Activated naive CD4-positive, alpha-beta T cell treated with anti-CD3 and anti-CD28 coated beads, Interleukin-2, amount 50 U/mL, for 72 hours (primary cell): ENCODE measurements around the gene SLA2. TPM values are rescaled to one million over a fixed set of nuclear protein-coding genes. Genes with fewer than 3 reads are reported as not detected.
"Not testable (repeated sequence)": the region's sequence is repeated elsewhere in the genome, so short reads cannot be mapped to it uniquely, and the experiment has no call there.

ENCODE experiments used
- ATAC-seq, 2 donors: fragments of 150-1000 bp; cut with Tn5 transposase; 2 replicates each; pipeline ENCODE4 v1.10.0; 2021; ENCODE audit warnings: mild to moderate bottlenecking in 2 of 2, moderate library complexity in 2 of 2
- DNase-seq, 2 donors: peaks; one replicate each; pipeline ENCODE4 v3.0.0; 2021 to 2022; ENCODE audit warnings: low spot score in 2 of 2
- H3K27ac Mint-ChIP-seq, 2 donors: one replicate each; pipeline ENCODE4 v1.8.0; 2022; ENCODE audit warnings: mild to moderate bottlenecking in 2 of 2, mixed read lengths in 2 of 2
- H3K36me3 Mint-ChIP-seq, 2 donors: one replicate each; pipeline ENCODE4 v1.8.0; 2022; ENCODE audit warnings: mixed read lengths in 2 of 2
- H3K9me3 Mint-ChIP-seq, 2 donors: one replicate each; pipeline ENCODE4 v1.8.0; 2022; ENCODE audit warnings: mixed read lengths in 2 of 2
- total RNA-seq, 2 donors: library from RNA; stranded (reverse); gene quantifications; one replicate each; pipeline ENCODE4 v1.2.3, GENCODE V29; 2022

The SLA2 gene, protein sequence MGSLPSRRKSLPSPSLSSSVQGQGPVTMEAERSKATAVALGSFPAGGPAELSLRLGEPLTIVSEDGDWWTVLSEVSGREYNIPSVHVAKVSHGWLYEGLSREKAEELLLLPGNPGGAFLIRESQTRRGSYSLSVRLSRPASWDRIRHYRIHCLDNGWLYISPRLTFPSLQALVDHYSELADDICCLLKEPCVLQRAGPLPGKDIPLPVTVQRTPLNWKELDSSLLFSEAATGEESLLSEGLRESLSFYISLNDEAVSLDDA
- total RNA-seq = 10 to 100 TPM; 33.7 to 66.8 TPM

DNA sequence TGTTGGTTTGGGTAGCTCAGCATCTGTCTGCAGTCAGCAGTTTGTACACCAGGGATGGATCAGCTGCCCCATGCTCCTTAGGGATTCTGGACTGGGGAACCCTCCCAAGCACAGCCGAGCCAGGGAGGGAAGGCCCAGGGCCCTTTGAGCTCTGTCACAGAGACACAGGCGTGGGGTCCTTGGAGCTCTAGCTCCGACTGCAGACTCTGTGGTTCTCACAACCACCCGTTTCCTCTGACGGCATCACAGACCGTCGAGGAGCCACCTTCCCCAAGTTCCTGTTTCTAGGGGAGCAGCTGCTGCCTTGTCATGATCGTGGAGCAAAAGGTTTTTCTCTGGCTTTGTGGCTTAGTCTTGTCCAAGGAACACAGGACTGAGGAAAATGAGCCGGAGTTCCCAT lies at the start of gene SLA2:
Gene SLA2, minus strand, starts transcription at position 199 of the 400 bp plus-strand sequence. CDS start 4,861 bp downstream, outside the sequence.
- peak within 1 kb of the TSS; percentile 93 to 98 for H3K27ac Mint-ChIP-seq
- ATAC-seq (peak; percentile 57 to 62), DNase-seq (peak; percentile 58 to 75)
- H3K9me3 Mint-ChIP-seq = no peaks in the 10 kb centered on the region
- peaks cover 17 to 39% of the 10 kb centered on the region in 2 donors for H3K36me3 Mint-ChIP-seq

DNA sequence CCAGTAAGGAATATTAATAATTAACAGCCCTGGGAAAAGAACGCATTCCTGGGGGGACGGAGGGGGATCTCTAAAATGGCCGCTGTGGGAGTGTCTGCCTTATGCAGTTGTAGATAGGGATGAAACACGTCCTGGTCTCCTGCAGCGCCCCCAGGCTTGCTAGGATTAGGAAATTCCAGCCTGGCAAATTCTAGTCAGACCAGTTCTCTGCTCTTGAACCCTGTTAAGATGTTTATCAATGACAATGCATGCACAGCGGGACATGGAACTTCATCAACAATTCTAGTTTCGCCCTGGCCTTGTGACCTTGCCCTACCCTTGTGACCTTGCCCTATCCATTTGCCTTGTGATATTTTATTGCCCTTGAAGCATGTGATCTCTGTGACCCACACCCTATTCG lies 49.5 kb upstream of the SLA2 start:
- H3K36me3 Mint-ChIP-seq, H3K9me3 Mint-ChIP-seq, ATAC-seq, DNase-seq, H3K27ac Mint-ChIP-seq: not testable (repeated sequence)

DNA sequence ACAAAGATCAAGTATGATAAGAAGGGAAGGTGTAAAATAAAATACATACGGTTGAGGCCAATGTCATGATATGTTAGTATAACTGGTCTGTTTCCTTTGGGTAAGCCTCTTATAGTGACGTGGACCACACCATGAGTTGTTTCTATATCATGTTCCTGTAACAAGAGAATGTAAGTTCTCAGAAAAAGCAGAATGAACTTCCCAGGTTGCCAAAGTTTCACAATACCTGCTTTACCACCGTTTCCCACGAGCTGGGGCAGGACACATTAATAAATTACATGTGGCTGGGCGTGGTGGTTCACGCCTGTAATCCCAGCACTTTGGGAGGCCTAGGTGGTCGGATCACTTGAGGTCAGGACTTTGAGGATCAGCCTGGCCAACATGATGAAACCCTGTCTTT lies 42.6 kb upstream of the SLA2 start:
- DNase-seq (no peak), ATAC-seq (no peak)
- Mint-ChIP-seq H3K27ac (peak overlapping the region in 1 of 2 donors; percentile 30), H3K36me3 (no peaks in the 10 kb centered on the region), H3K9me3 (no peaks in the 10 kb centered on the region)

DNA sequence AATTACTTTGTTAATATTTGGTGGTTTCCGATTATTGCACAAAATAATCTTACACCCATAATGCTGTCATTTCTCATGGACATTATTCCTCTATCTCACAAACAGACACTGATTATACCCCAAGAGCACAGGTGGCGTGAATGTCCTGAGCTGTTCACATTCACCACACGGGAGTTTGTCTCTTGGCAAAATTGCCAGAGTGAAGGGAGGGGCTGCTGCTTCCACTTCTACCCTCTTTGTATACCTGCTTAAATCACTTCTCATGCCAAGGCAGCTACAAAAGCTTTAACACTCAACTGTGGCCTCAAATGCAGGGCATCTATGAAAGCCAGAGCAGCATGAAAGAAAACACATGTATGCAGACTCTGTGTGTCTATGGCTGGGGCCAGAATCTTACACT lies 41.9 kb upstream of the SLA2 start:
- Mint-ChIP-seq H3K36me3 (no peaks in the 10 kb centered on the region), H3K27ac (no peak overlapping the region), H3K9me3 (no peaks in the 10 kb centered on the region)
- DNase-seq = no peak
- ATAC-seq = no peak

DNA sequence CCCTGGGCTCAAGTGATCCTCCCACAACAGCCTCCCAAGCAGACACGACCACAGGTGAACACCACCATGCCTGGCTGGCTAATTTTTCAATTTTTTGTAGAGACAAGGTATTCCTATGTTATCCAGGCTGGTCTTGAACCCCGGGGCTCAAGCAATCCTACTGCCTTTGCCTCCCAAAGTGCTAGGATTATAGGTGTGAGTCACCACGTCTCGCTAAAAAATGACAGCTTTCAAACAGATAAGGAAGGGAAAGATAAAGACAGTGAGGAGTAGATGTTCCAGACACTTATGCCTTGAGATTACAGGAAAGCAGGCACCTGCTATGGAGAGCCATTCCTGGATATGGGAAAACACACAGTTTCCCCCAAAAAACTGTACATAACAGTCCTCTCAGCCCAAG lies 40.9 kb upstream of the SLA2 start:
- Mint-ChIP-seq H3K9me3 (no peaks in the 10 kb centered on the region), H3K27ac (no peak overlapping the region), H3K36me3 (no peaks in the 10 kb centered on the region)
- ATAC-seq (no peak), DNase-seq (no peak)

DNA sequence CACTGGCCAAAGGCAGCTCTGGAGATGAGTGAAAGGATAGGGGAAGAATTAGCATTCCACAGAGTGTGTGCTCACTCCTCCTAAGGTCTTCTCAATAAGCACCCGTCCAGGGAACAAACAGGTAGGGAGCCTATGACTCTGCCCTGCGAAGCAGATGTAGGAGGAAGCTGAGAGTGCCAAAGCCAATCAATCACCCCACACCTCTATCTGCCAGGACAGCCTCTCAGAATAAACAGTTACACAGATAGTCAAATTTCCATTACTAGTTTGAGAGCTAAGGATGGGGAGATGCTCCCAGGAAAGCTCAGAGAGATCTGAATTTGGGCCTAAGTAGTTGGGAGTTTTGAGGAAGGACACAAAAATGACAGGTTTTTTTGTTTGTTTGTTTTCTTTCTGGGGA lies 40.5 kb upstream of the SLA2 start:
- ATAC-seq (no peak), DNase-seq (no peak)
- no peaks in the 10 kb centered on the region for H3K9me3 Mint-ChIP-seq
- no peaks in the 10 kb centered on the region for H3K36me3 Mint-ChIP-seq
- no peak overlapping the region for H3K27ac Mint-ChIP-seq

DNA sequence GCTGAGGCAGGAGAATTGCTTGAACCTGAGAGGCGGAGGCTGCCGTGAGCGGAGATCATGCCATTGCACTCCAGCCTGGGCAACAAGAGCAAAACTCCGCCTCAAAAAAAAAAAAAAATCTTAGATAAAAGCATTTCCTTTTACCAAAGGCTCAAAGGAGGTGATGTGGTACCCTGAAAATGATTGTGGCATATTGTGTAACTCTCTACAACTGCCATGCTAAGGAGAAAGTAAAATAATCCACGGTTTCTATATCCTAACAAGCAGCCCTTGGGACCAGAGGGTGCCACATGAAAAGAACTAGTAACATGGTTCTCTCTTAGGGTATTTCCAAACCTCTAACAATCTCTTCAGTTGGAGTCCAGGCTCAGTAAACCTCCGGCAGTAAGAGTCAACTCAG lies 38.8 kb upstream of the SLA2 start:
- Mint-ChIP-seq H3K36me3 (no peaks in the 10 kb centered on the region), H3K27ac (no peak overlapping the region), H3K9me3 (no peaks in the 10 kb centered on the region)
- ATAC-seq = no peak
- no peak for DNase-seq

DNA sequence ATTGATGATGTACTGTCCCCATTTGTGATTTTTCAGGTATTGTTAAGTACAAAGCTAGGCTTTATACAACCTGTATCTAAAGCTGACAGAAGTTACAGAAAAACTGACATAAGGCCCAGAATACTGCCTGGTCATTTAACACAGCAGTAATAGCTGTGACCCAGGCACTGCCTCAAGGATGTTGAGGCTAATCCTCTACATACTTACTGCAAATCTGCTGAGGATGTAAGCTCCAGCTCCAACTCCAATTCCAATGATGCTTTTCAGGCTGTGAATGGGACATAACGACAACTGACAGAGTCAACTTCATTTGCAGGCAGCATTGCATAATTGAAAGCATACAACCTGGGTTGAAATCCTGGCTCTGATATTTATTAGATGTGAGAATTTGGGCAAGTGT lies 36.3 kb upstream of the SLA2 start:
- ATAC-seq (no peak), DNase-seq (no peak)
- H3K9me3 Mint-ChIP-seq = no peaks in the 10 kb centered on the region
- no peaks in the 10 kb centered on the region for H3K36me3 Mint-ChIP-seq
- no peak overlapping the region for H3K27ac Mint-ChIP-seq

DNA sequence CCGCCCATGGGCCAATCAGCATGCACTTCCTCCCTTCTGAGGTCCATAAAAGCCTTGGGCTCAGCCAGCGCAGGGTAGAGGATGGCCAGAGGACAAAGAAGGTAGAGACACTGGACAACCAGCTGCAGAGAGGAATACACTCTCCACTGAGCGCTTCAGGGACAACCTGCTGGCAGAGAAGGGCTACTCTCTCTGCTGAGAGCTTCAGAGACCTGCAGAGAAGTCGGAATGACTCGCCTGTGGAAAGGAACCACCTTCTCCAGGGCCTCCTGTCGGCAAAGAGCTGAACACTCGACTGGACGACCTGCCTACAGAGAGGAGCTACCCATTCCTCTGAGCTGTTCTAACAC lies 31.4 kb upstream of the SLA2 start:
- ATAC-seq (no peak), DNase-seq (no peak)
- no peaks in the 10 kb centered on the region for H3K36me3 Mint-ChIP-seq
- no peaks in the 10 kb centered on the region for H3K9me3 Mint-ChIP-seq
- no peak overlapping the region for H3K27ac Mint-ChIP-seq

DNA sequence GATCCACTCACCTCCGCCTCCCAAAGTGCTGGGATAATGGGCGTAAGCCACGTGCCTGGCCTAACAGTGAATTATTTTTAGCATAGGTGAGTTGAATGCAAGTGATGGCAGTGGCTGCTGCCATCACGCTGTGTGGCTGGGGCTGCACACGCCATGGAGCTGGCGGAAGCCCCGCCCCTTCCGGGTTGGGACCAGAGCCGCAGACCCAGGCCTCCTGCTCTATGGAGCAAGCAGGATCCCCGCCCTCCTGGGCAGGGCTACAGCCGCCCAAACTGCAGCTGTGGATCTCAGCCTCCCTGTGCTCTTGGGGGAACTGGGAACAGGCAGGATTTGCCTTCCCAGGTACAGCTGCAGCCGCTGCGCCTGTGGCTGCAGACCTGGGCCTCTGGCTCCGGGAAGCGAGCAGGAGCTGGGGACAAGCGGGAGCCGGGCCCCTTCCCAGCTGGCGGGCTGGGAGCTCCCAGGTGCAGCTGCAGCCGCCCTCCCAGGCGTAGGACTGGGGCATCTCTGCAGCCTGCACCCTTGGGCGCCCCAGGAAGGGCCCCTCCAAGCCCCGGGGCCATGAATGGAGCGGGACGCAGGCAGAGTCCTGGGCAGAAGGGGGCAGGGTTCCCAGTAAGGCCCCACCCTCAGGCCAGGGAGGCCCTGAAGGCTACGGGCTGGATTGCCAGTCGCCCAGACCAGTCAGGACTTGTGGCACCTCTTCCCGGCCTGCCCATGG lies 30.9 kb upstream of the SLA2 start:
- Mint-ChIP-seq H3K36me3 (no peaks in the 10 kb centered on the region), H3K9me3 (no peaks in the 10 kb centered on the region), H3K27ac (no peak overlapping the region)
- DNase-seq = no peak
- ATAC-seq = no peak

DNA sequence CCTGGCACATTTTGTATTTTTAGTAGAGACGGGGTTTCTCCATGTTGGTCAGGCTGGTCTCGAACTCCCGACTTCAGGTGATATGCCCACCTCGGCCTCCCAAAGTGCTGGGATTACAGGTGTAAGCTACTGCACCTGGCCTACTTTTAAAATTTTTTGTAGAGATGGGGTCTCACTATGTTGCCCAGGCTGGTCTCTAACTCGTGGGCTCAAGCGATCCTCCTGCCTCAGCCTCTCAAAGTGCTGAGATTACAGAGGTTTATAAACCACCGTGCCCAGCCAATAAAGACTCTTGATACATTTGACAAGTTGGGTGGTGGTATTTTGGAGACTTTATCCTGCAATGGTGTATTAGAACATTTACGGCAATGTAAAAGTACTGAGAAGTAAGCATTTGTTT lies 29.5 kb upstream of the SLA2 start:
- DNase-seq, H3K36me3 Mint-ChIP-seq, H3K9me3 Mint-ChIP-seq, H3K27ac Mint-ChIP-seq, ATAC-seq: not testable (repeated sequence)

DNA sequence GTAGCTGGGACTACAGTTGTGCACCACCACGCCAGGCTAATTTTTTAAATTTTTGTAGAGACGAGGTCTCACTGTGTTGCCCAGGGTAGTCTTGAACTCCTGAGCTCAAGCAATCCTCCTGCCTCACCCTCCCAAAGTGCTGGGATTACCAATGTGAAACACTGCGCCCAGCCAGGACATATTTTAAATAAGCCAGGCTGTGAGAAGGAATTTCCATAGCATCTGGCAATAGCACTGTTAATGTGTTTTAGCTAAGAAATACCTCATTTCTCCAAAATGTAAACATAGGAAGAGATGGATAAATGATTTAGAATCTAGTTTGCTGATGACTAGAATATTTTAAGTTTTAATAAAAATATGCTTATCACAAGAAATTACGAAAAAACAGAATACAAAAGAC lies 27.0 kb upstream of the SLA2 start:
- Mint-ChIP-seq H3K27ac (no peak overlapping the region), H3K36me3 (no peaks in the 10 kb centered on the region), H3K9me3 (no peaks in the 10 kb centered on the region)
- no peak for ATAC-seq
- no peak for DNase-seq

DNA sequence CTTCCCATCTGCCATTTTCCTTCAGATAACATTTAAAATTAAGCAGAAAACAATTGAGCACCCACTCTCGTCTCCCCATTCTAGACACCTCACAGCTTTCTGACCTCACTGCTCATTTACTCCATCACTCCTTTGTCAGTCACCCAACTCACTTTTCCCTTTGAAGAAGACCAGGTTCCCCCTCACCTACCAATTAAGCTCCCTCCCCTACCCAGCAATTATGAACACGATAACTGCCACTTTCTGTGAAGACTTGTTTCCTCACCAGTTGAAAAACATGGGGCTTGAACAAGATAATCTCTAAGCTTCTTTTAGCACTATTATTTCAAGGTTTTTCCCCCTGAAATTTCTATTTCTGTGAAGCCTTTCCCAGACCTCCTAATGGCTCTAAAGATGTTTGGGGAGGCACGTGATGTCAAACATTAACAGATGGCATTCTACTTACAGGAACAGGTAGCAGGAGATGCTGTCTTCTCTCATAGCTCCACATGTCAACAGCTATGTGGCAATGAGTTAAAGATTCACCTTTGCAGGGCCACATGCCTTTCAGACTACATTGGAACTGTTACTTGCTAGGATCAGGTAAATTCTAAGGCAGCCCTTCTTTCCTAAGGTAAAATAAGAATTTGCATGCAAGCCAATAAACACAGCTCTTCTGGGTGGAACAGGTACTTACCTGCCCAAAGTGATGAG lies 24.8 kb upstream of the SLA2 start:
- DNase-seq (no peak), ATAC-seq (no peak)
- no peaks in the 10 kb centered on the region for H3K36me3 Mint-ChIP-seq
- no peak overlapping the region for H3K27ac Mint-ChIP-seq
- H3K9me3 Mint-ChIP-seq = no peaks in the 10 kb centered on the region

DNA sequence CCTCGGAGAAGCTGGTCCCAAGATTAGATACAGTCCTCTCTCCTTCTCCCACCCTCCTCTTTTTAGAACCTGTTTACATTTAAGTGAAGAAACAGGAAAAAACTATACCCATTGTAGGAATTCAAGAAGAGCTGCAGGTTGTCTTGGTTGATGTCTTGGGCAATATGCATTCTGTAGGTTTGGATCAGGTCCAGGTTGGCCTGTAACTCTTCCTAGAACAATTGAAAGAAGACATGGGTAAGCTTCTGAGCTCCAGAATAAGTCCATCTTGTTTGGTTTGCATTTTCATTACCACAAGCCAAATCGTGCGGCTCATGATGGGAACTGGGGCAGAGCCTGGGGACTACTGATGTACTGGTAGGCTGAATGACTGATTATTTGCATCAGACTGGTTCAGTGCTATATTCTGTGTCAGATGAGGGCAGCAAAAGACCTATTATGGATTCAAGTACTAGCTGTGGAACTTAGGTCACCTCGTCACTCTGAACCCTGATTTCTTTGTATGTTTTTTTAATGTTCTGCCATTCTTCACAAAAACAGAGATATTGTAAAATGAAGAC lies 20.3 kb upstream of the SLA2 start:
- Mint-ChIP-seq H3K9me3 (no peaks in the 10 kb centered on the region), H3K27ac (no peak overlapping the region), H3K36me3 (no peaks in the 10 kb centered on the region)
- ATAC-seq (no peak), DNase-seq (no peak)

DNA sequence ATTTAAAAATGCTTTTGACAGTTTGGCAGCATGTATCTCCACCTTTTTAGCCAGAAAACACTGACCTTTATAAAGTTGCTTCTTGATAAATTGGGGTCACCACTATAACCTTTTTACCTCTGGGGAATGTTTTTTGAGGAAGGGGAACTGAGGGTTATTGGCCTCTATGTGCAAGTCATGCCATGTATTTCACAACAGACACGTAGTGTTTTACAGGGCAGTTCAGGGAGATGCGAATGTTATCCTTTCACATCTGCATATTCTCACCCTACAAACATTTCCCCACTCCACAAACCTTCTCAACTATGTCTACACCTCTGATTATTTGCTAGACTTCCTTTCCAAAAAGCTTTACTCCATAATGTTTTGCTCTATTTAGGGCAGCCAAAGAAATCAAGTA lies 17.0 kb upstream of the SLA2 start:
- ATAC-seq = no peak
- no peak overlapping the region for H3K27ac Mint-ChIP-seq

DNA sequence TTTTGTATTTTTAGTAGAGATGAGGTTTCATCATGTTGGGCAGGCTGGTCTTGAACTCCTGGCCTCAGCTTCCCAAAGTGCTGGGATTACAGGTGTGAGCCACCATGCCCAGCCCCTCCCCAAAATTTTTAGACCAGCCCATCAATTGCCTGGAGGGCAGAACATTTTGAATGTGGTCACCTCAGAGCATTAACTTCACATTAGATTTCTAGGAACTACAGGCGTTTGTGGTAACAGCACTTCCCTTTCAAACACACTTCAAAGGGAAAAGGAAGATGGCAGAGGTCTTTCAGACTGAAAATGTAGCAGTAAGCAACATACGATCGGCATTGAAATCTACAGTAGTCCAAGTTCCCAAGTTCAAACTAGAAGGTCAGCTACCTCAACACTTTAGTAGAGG lies 12.3 kb upstream of the SLA2 start:
- no peaks in the 10 kb centered on the region for H3K9me3 Mint-ChIP-seq
- no peaks in the 10 kb centered on the region for H3K36me3 Mint-ChIP-seq
- peak overlapping the region; percentile 40 to 49 for H3K27ac Mint-ChIP-seq
- ATAC-seq (peak in 1 of 2 donors; percentile 37), DNase-seq (no peak)

More for the DNA sequence above, 17.0 kb upstream of the SLA2 start:
- no peak for DNase-seq
- H3K9me3 Mint-ChIP-seq = no peaks in the 10 kb centered on the region
- no peaks in the 10 kb centered on the region for H3K36me3 Mint-ChIP-seq

DNA sequence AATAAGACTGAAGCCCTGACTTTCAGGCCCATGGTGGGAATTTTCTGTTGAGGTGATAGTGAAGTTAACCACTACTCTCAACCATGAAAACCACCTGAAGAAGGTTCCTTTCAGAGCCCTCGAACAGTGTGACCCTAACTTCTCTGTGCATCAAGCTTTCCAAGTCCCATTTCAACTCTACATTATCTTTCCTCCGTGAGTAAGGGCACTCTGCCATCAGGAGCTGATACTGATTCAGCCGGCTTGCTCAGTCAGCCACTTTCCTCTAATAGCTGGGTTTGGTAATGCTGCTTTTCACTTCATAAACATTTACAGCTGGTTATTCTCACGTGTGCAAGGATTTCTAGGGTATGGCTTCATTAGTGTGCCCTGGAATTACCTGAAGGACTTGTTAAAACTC lies 10.7 kb upstream of the SLA2 start:
- Mint-ChIP-seq H3K9me3 (no peaks in the 10 kb centered on the region), H3K27ac (no peak overlapping the region), H3K36me3 (no peaks in the 10 kb centered on the region)
- ATAC-seq (no peak), DNase-seq (no peak)
